ENCODE data around the gene ENGASE.

- TF ChIP-seq CTCF (IDR thresholded peaks at IDR 0.05) (no peak), POLR2A (IDR thresholded peaks at IDR 0.05; ENCODE audit: low read depth) (no peak)
These were observed 30.2 kb upstream of the ENGASE start for GRCh38 chr17:79044462-79044861.
